ENCODE results near the gene SMIM35. TPM values are rescaled to one million over a fixed set of nuclear protein-coding genes. Genes with fewer than 3 reads are reported as not detected.

Gene SMIM35
- total and polyA plus RNA-seq, 2 of the 4 experiments (the other 2 are of a cell fraction) = not detected

DNA sequence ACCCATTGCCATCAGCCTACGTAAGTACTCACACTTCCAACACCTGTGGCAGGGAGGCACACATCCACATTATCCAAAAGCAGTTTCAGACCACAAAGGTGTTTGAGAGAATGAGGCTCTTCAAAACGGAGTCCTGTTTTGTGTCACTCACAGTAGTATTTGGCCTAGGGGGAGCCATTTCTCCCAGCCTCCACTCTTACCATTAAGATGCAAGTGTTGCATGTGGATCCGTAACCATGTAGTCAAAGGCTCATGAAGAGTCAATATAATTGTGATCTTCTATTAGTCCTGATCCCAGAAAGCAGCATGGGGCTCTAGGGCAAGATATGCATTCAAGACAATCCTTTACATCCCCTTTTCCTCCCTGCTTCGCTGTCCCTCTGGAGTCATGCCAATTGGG, 59.1 kb downstream of the SMIM35 start:
- no peak overlapping the region for H2AK5ac ChIP-seq (ENCODE audit: low read depth, low read length)
- H3K9ac ChIP-seq (ENCODE audit: low read depth, low read length) = no peak overlapping the region
- H3K56ac ChIP-seq (ENCODE audit: extremely low read depth, insufficient read depth, low read length) = no peak overlapping the region
- no peak overlapping the region for H2BK20ac ChIP-seq (ENCODE audit: low read depth, low read length)
- no TSS peak for BruUV-seq (replicated peaks)
- H3K36me3 ChIP-seq (ENCODE audit: control insufficient read depth, insufficient read depth, low read length) = no peaks in the 10 kb centered on the region
- no peak overlapping the region for H3K4ac ChIP-seq (ENCODE audit: low read depth, low read length)
- no peak overlapping the region for H2BK15ac ChIP-seq (ENCODE audit: low read depth, low read length)
- H3K27ac ChIP-seq (ENCODE audit: insufficient read depth, low read length) = no peak overlapping the region
- no peak overlapping the region for H3K4me3 ChIP-seq (ENCODE audit: insufficient read depth, low read depth, low read length)
- H2AFZ ChIP-seq (replicated peaks; ENCODE audit: low read length, poor library complexity) = no peak overlapping the region
- H4K91ac ChIP-seq (ENCODE audit: insufficient read depth, low read depth, low read length) = no peak overlapping the region
- H2AK9ac ChIP-seq (replicated peaks; ENCODE audit: low read depth, low read length, poor library complexity) = no peak overlapping the region
- no peak for DNase-seq
- ChIA-PET CTCF (no interaction called here), POLR2A (ENCODE audit: unreplicated experiment) (no interaction called here)
- H4K20me1 ChIP-seq (ENCODE audit: insufficient read depth, low read length) = no peaks in the 10 kb centered on the region
- ATAC-seq (ENCODE audit: low read depth) = no peak
- no peak overlapping the region for H4K5ac ChIP-seq (ENCODE audit: low read depth, low read length)
- no peak overlapping the region for H4K8ac ChIP-seq (ENCODE audit: low read depth in 2 of 2, low read length in 2 of 2)
- dilution Hi-C loops (cut with HindIII; ENCODE audit: low sequenced_read_pairs, unreplicated experiment) = no loop called here
- no peaks in the 10 kb centered on the region for H3K9me3 ChIP-seq (ENCODE audit: control insufficient read depth, insufficient read depth, low read length)
- H3K18ac ChIP-seq (ENCODE audit: low read depth, low read length) = no peak overlapping the region
- no peak overlapping the region for H2BK5ac ChIP-seq (ENCODE audit: low read depth, low read length, poor library complexity, severe bottlenecking)
- in situ Hi-C loops (cut with MboI; ENCODE audit: low sequenced_read_pairs) = no loop called here
- intact Hi-C loops (cut with micrococcal nuclease) = no loop called here
- no peak overlapping the region for H2BK120ac ChIP-seq (ENCODE audit: low read depth, low read length)
- H3K4me1 ChIP-seq (ENCODE audit: control insufficient read depth, insufficient read depth, low read length) = no peaks in the 10 kb centered on the region
- H3K14ac ChIP-seq (replicated peaks; ENCODE audit: low read depth, low read length) = no peak overlapping the region
- no peaks in the 10 kb centered on the region for H3K9me1 ChIP-seq (ENCODE audit: insufficient read depth, low read length)
- WGBS, 2 experiments (ENCODE audit: extremely low coverage in 2 of 2, insufficient read length in 1 of 2) = no CpG with 5 or more reads among the region's 4 CpGs
- no peaks in the 10 kb centered on the region for H3K27me3 ChIP-seq (ENCODE audit: control insufficient read depth, insufficient read depth, low read length)
- no peaks in the 10 kb centered on the region for H3K79me1 ChIP-seq (ENCODE audit: low read depth in 1 of 2, low read length in 2 of 2)
- no peak overlapping the region for H3K23ac ChIP-seq (ENCODE audit: low read depth, low read length)
- H3K4me2 ChIP-seq (ENCODE audit: low read depth, low read length) = no peak overlapping the region
- TF ChIP-seq POLR2A (IDR thresholded peaks at IDR 0.05; ENCODE audit: low read depth, low read length) (no peak), CHD1 (IDR thresholded peaks at IDR 0.05; ENCODE audit: low read depth, low read length) (no peak), MAFK (IDR thresholded peaks at IDR 0.05; ENCODE audit: low read depth, low read length) (no peak), SMC3 (IDR thresholded peaks at IDR 0.05; ENCODE audit: low read depth, low read length) (no peak), MAZ (IDR thresholded peaks at IDR 0.05; ENCODE audit: borderline replicate concordance, low read depth, low read length) (no peak), RFX5 (IDR thresholded peaks at IDR 0.05; ENCODE audit: low read depth, low read length) (no peak)
